ENCODE data around the gene ZNF507.
A peak's percentile ranks its signal among the peaks of the same experiment; 100 is the strongest.
"Not testable (repeated sequence)": the region's sequence is repeated elsewhere in the genome, so short reads cannot be mapped to it uniquely, and the experiment has no call there.

The ZNF507 gene

DNA sequence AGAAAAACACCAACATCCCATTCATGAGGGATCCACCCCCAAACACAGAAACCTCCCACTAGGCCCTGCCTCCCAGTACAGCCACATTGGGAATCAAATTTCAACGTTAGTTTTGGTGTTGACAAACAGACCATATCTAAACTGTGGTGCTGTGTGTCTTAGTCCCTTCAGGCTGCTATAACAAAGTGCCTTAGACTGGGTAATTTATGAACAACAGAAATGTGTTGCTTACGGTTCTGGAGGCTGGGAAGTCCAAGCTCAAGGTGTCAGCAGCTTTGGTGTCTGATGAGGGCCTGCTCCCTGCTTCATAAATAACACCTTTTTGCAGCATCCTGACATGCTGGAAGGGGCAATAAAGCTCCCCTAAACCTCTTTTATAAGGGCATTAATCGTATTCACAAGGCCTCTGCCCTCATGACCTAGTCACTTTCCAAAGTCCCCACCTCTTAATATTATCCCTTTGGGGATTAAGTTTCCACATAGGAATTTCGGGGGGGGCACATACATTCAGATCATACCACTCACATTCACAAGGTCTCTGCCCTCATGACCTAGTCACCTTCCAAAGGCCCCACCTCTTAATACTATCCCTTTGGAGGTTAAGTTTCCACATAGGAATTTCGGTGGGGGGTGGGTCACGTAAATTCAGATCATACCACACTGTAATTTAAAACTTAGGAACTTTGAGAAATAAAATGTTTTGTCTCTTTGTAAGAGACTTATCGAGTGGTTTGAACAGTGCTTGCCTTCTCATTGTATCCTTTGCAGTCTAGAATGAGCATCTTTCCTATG, 27.5 kb downstream of the ZNF507 start:
- DNase-seq, result no peak

DNA sequence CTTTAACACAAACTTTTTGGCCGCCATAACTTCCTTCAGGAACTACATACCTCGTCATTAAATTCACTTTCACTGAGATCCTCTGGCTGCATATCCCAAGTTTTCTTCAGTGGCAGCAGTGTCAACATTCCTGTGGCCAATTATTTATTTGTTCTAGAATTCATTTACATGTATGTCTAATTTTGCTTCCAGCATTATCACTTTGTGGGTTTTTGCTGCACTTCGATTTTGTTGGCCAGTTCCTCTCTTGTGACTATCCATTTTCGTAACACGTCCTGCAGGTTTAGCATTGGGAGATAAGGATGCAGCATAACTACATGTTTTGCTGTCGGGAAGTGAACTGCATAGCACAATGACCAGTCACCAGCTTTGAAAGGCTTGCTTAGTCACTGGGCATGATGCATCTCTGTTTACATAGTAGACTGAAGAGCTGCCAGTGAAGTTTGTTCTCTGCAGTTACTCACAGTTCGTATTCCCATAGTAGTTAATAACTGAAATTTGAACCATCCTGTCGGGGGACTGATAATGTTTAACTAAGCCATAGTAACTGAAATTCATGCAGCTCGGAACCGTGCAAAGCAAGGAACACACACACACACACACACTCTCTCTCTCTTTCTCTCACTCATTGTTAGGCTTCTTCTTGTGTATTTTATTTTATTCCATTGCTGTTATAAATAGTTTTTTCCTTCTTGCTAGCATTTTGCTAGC, 28.3 kb downstream of the ZNF507 start:
- DNase-seq, result peak; percentile 99

DNA sequence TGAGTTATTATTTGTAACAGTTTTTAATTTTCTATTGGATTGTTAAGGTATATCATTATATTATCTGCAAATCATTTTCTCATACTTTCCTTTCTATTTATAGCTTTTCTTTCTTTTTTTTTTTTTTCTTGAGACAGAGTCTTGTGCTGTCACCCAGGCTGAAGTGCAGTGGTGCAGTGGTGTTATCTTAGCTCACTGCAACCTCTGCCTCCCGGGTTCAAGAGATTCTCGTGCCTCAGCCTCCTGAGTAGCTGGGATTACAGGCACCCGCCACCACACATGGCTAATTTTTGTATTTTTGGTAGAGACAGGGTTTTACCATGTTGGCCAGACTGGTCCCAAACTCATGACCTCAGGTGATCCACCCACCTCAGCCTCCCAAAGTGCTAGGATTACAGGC, 29.0 kb downstream of the ZNF507 start:
- DNase-seq, result not testable (repeated sequence)

DNA sequence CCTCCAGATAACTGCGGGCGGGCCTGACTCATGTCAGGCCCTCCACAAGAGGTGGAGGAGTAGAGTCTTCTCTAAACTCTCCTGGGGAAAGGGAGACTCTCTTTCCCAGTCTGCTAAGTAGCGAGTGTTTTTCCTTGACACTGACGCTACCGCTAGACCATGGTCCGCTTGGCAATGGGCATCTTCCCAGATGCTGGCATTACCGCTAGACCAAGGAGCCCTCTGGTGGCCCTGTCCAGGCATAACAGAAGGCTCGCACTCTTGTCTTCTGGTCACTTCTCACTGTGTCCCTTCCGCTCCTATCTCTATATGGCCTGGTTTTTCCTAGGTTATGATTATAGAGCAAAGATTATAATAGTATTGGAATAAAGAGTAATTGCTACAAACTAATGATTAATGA, 31.7 kb downstream of the ZNF507 start:
- DNase-seq, result not testable (repeated sequence)

DNA sequence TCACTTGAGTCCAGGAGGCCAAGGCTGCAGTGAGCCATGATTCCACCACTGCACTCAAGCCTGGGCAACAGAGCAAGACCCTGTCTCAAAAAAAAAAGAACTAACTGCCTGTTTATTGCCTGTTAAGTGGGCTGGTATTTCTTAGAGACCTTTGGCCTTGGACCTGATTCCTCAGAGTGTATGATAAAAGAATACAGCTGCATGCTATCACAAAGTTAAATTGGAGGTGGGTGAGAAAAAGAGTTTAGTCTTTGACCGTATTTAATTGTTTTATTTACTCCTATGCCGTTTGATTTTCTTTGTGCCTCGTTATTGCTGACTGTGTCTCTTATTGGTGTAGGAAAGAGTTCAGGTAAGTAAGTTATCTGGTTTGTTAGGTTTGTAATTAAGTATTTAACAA, 34.9 kb downstream of the ZNF507 start:
- DNase-seq, result no peak

DNA sequence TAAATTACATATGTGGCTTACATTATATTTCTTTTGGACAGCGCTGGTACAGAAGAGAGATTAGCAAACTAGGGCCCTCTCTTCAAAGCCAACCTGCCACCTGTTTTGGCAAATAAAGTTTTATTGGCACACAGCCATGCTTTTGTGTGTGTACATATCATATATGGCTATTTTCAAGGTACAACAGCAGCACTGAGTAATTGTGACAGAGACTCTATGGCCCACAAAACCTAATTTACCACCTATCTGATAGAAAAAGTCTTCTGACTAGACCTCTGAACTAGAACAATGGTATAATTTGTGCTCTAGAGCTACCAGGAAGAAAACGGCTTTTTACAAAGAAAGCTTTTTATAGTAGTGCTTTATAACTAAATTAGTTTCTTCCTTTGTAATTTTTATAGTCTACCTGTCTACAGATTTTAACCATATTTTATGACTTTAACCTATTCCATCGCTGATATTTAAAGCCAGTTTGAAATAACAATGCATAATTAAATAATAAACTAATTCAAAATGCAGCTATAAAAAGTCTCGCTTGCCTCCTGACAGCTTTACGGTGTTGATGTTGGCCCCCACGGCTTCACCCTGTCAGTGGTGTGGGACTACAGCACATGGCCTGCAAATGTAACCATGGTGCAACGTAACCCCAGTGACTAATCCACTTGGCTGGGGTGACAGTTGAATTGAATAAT, 42.4 kb downstream of the ZNF507 start:
- DNase-seq, result no peak

DNA sequence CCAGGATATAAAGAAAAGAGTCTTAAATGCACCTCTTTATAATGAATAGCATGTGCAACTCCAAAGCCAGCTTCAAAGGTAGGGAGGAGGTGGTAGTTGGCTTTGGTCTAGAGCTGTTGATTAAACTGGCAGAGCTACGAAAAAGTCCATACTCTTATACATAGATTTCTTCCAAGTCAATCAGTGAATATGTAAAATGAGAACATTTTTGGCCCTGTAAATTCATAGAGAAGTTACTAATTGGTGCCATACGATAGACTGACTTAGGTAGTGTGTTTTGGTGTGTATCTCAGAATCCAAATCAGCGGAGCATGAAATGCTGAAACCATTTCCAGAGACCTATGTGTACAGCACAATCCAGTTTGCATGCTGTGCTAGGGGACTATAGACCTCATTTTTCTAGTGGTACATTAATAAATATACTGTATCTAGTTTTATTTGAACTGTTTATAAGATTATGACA, 43.0 kb downstream of the ZNF507 start:
- no peak for DNase-seq

DNA sequence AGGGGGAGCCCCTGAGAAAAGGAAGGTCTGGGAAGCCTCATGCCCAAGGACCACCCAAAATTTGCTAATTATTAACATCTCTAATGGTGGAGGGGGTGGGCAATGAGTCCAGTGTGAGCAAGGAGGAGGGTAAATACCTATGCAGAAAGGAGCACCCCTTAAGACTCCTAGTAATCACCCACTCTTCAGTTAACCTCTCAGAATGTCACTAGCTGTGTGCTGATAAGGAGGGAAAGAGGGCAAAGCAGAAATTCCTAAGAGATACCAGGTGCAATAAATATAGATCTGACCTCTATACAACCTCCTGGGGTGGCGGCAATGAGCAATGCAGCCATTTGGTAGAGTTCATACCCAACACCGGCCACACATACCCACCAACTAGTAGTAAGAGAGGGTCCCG, 47.5 kb downstream of the ZNF507 start:
- no peak for DNase-seq

DNA sequence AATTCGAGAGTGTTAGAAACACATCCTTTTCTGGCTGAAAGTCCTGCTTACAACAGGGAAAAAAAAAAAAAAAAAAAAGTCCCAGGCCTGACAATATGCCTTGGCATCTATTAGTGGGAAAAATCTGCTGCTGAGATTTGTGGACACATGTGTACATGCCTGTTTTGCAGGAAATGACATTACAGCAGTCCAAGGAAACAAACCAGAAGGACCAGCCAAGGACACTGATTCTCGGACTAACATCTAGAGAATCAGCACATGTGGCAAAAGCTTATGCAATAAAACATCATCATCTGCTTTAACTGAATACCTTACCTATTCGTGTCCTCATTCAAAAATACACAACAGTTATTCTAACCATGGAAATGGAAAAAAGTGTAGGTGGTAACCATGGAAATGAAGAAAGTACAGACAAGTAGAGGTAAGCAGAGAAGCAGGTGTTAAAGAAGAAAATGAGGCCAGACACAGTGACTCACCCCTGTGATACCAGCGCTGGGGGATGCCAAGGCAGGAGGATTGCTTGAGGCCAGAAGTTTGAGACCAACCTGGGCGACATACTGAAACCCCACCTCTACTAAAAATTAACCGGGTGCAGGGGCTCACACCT, 50.7 kb downstream of the ZNF507 start:
- DNase-seq, result no peak

DNA sequence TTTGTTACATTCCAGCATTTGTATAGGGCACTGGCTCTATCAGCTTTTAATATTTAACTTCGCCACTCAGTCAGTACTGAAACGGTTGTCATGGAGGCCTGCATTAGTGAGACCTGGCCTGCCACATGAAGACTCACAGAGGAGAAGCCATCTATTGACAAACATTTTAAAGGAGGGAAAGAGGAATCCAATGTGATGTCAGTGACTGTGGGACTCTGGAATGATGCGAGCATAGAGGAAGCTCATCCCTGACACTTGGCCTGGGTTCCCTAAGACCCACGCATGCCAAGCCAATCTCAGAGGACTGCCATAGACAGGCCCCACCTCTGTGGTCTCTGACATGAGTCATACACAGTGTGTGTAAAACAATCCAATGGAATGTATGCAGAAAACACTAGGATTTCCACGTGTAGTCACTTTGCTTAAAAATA, 52.3 kb downstream of the ZNF507 start:
- peak; percentile 52 for DNase-seq

DNA sequence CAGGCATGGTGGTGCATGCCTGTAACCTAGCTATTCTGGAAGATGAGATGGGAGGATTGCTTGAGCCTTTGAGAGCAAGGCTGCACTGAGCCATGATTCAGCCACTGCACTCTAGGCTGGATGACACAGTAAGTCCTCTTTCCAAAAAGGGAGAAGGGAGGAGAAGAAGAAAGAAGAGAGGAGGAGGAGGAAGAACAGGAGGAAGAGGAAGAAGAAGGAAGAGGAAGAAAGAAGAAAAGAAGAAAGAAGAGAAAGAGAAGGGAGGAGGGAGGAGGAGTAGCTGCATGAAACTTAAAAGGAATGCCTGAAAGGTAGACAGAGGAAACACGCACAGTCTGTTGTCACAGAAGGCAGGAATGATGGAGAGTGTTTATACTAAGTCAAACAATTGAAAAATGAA, 56.6 kb downstream of the ZNF507 start:
- DNase-seq, result no peak

DNA sequence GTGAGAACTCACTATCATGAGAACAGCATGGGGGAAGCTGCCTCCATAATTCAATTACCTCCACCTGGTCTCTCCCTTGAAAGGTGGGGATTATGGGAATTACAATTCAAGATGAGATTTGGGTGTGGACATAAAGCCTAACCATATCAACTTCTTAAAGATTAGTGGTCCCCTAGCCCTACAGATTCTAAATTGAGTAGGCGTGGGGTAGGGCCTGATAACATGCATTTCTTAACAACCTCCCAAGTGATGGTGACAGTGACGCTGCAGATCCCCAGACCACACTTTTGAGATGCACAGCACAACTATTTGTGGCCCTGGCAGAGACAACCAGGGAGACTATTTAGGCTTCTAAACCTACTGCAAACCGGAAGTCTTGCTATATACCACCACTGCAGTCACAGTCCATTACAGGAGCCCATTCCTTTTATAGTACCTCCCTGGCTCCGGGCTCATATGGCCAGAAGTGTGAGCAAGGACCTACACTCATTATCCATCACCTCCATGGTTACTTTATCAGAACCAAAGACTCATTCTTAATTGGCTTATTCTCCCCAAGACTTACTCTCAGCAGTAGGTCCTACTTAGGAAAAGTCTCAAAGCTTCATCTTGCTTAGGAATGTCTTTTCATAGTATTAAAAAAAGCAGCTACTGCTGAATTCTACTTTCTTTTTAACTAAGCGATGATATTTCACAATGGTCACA, 58.0 kb downstream of the ZNF507 start:
- no peak for DNase-seq

DNA sequence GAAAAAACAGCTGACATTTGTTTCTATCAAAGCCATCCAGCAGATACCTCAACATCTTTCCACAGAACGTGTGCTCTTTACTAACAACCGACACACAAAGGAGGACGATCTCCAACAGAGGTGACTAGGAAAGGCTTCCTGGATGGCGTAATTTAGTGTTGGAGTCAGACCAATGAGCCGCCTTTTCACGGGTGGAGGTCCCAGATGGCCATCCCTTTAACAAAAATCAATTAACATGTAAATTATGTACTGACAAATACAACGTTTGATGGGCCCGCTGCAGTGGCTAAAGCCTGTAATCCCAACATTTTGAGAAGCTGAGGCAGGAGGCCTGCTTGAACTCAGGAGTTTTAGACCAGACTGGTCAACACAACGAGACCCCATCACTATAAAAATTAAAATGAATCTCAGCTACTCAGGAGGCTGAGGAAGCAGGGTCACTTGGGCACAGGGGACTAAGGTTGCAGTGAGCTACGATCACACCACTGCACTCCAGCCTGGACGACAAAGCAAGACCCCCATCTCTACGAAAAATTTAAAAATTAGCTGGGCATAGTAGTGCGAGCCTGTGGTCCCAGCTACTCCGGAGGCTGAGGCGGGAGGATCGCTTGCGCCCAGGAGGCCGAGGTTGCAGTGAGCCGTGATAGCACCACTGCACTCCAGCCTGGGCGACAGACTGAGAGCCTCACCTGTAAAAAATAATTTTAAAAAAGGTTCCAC, 59.0 kb downstream of the ZNF507 start:
- no peak for DNase-seq

DNA sequence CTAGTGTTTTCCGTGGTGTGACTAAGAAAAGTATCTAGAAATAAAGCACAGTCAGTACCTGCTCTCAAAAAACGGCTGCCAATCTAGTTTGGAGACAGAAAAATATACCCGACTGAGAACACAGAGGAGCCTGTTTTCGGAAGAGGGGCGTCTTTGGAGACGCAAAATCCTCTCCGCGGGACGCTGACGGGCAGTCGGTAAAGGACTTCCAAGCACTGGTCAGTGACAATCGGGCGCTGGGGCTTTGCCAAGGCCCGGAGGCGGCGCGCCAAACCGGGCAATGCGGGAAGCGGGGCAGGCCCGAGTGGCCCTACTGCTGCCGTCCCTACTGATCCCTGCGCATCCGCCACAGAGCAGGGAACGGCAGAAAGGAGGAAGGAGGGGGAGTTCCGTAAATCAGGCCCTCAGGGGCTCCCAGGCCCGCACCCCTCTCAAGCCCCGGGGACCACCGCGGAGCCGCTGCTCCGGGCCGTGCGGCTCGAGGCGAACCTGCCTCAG, 59.6 kb downstream of the ZNF507 start:
- peak; percentile 53 for DNase-seq

DNA sequence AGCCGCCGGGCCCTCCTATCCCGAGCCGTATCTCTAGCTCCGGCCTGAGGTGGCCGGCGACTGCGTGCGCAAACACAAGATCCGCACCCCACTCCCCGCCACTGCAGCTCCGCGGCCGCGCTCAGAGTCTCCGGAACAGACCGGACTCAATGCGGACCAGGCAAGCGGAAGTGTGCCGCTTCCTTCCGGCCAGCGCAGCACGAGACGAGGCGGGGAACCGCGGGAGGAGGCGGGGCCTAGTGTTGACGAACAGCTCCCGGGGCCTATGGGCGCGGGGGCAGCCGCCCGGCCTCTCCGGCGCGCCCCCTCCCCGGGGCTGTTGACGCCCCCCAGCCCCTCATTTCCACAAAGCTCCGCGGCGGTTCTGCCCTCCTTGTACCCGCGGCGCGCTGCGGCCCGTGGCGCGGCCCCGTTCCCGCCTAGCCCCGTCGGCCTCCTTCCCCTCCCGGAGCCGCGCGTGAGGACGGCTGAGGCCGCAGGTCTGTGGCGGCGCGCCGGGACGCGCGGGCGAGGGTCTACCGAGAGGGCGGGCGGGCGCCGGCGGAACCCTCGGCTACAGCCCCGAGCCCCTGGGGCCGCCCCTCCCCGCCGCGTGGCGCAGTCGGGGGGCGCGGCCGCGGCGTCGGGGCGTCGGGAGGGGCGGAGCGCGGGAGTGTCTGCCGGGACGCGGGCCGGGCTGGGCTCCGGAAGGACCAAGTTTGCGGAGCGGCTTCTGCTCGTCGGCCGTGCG, 60.2 kb downstream of the ZNF507 start, which contains the start of gene DPY19L3:
Gene DPY19L3, plus strand, starts transcription at position 340 of the 730 bp plus-strand sequence. CDS start 2,484 bp downstream, outside the sequence.
- DNase-seq, result peak; percentile 77

DNA sequence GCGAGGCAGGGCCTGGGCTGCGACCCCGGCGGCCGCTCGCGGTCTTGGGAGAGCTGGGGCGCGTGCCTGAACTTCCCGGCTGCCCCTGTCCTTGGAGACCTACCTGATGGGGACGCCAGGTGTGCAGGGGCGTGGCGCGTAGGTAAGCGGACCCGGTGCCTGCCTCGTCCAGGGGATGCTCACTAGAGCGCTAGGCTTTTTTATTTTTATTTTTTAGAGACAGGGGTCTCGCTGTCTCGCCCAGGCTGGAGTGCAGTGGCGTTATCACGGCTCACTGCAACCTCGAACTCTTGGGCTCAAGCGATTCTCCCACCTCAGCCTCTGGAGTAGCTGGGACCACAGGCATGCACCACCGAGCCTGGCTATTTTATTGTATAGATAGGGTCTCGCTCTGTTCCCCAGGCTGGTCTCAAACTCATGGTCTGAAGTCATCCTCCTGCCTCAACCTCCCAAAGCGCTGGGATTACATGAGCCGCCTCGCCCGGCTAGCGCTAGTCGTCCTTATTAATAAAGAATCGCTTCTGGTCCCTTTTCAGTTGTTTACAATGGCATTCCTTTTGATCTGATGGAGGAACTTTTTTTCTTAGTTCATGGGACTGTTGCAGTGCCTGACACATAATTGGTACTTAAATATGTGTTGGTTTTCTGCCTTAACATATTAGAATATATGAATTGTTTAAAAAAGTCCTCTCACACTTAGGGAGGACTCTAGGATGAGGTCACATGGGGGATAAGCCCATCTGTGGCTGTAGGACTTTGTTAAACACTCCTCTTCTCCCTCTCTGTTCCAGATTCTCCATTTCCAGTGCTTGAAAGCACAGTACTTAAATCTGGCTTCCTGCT, 61.0 kb downstream of the ZNF507 start:
- no peak for DNase-seq

DNA sequence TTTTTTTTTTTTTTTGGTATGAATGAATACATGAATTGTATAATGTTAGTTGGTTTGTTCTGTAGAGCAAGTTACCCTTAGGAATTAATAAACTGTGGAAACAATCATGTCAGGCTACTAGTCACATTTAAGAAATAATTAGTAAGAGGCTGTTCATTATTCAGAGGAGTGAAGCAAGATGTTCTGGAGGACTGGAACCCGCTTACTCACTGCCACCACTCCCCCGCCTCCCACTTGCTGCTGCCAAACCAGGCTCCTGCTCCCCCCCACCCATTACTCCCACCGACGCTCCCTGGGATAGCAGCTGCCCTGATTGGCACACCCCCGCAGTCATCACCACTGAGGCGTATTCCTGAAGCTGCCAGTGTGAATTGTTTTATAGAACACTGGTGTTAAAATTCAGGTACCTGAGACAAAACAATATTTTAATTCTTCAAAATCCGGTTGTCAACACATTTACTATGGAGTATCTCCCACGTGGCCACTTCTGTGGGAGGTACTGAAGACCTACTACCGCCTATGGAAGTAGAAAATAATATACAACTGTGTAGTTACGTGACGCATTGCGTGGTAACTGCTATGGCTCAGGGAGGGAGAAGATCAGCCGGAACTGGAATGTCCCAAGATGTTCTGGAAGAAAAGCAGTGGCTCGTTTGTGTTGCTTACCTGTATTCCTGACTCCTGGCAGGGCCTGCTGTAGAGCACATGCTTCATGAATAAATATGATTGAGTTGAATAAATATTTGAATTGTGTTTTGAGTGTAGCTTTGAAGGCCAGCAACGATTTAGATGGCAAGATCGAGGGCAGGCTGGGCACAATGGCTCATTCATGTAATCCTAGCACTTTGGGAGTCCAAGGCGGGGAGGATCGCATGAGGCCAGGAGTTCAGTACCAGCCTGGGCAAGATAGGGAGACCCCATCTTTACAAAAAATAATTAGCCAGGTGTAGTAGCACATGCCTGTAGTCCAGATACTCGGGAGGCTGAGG, 61.9 kb downstream of the ZNF507 start:
- peak; percentile 86 for DNase-seq

DNA sequence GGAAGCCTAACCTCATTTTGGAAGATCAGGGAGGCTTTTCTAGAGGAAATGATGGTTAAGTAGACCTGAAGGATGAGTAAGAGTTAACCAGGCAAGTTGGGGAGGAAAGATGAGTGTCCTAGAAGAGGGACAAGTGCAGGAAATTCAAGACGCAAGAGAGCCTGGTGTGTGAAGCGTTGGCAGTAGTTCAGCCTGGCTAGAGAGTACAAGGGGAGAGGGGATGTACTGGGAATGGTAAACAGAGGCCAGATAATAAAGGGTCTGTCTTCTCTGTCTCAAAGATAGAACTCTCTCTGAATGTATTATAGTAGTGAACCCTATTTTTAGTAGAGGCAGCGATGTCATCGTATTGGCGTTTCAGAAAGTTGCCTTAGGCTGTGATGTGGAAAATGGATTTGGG, 69.8 kb downstream of the ZNF507 start:
- no peak for DNase-seq

DNA sequence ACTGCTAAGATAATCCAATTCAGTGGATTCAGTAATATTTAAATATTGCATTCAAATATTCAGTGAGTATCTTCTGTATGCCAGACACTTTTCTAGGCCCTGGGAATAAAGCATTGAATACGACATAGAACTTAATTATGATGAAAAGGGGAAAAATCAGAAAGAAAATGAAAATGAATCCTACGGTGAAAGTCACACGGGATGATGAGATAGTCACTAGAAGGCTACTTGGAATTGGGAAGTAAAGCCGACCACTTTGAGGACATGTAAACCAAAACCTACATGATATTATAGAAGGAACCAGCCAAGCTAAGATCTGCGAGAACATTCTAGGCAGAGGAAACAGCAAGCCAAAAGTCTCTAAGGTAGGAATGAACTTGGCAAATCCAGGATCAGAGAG, 70.3 kb downstream of the ZNF507 start:
- no peak for DNase-seq

Measured in kidney glomerular epithelial cell (primary cell).